Measurements from ENCODE around the gene TPBG.

The TPBG gene

DNA sequence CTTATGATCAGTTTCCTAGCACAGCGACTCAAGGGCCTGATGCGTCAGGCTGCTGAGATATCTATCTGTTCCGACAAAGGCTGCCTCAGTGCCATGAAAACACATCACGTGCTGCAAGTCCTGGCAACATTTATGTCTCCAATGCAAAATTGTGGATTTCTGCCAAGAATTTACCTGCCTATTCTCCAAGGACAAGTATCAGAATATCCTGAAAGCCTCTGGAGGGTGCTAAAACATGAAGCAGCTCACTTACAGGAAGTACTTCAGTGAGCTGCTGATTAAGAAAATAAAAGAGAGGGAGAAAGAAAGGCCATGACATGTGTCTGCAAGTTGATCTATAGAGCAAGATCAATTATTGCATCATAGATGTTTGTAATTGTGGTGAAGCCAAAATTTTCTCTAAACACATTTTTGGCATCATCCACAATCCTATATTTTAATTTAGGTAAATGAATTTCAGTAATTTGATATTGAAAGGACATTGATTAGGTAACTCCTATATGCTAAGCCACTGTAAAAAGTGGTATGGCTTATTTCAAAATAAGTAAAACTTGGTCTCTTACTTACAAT is 25.8 kb upstream of the TPBG start:
- Histone ChIP-seq H3K9me3 (ENCODE audit: insufficient read depth, low read length) (no peaks in the 10 kb centered on the region), H3K27me3 (ENCODE audit: low read length) (no peaks in the 10 kb centered on the region), H2AFZ (ENCODE audit: low read depth, low read length, severe bottlenecking) (no peak overlapping the region), H3K36me3 (ENCODE audit: low read length) (no peaks in the 10 kb centered on the region), H4K20me1 (ENCODE audit: low read depth, low read length) (no peaks in the 10 kb centered on the region), H3K4me3 (ENCODE audit: insufficient read depth, low read length, poor library complexity, severe bottlenecking) (no peak overlapping the region), H3K27ac (ENCODE audit: low read depth, low read length) (no peak overlapping the region), H3K9ac (ENCODE audit: low read length) (no peak overlapping the region), H3F3A (ENCODE audit: insufficient read depth) (no peaks in the 10 kb centered on the region), H3K79me2 (ENCODE audit: insufficient read depth, low read length) (no peaks in the 10 kb centered on the region), H3K4me2 (ENCODE audit: low read depth, low read length, poor library complexity, severe bottlenecking) (no peak overlapping the region), H3K9me2 (replicated peaks; ENCODE audit: insufficient read depth, low read length) (no peaks in the 10 kb centered on the region)
- TF ChIP-seq CTCF (IDR thresholded peaks at IDR 0.05; ENCODE audit: insufficient read depth, low read length, poor library complexity, severe bottlenecking), result no peak
- TF ChIP-seq EZH2phosphoT487 (conservative IDR thresholded peaks at IDR 0.05; ENCODE audit: low read length), result no peak

DNA sequence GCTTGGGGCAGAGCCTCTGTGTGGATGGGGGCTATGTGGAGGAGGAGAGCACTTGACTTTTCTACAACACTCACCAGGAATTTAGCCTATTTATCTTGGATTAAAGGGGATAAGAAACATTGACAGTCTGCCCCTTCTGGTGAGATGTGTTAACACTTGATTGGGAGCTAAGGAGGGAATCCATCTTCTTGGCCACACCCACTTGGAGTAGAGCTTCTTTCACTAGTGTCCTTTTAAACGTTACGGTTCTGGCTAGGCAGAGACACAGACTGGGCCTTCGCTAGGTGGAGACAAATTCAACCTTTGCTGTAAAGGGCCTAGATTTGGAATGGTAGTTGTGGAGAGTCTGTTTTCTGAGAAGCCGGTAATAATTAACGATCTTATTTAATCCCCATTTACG is 15.5 kb upstream of the TPBG start:
- no peaks in the 10 kb centered on the region for H4K20me1 ChIP-seq (ENCODE audit: low read depth, low read length)
- TF ChIP-seq CTCF (IDR thresholded peaks at IDR 0.05; ENCODE audit: insufficient read depth, low read length, poor library complexity, severe bottlenecking), result no peak

DNA sequence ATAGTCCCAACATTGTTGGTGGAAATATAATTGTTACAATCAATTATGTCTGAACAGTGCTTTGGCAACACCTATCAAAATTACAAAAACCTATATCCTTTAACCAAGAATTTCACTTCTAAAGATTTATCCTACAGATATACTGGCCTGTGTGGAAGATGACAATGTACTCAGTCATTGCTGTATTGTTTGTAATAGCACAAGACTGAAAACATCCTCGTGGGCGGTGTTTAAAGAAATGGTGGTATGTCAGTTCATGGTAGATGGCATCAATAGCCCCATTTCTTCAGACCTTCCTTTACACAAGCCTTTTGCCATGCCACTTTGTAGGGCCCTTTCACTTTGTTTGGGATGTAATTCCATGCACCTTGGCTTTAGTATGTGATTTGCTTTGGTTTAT is 9.8 kb upstream of the TPBG start:
- H2AFZ ChIP-seq (ENCODE audit: low read depth, low read length, severe bottlenecking), result no peak overlapping the region
- H3K79me2 ChIP-seq (ENCODE audit: insufficient read depth, low read length), result no peaks in the 10 kb centered on the region
- no peak overlapping the region for H3K9ac ChIP-seq (ENCODE audit: low read length)
- H3K4me3 ChIP-seq (ENCODE audit: insufficient read depth, low read length, poor library complexity, severe bottlenecking), result no peak overlapping the region
- H3K36me3 ChIP-seq (ENCODE audit: low read length), result no peaks in the 10 kb centered on the region
- H4K20me1 ChIP-seq (ENCODE audit: low read depth, low read length), result no peaks in the 10 kb centered on the region
- H3K9me2 ChIP-seq (replicated peaks; ENCODE audit: insufficient read depth, low read length), result no peaks in the 10 kb centered on the region
- no peaks in the 10 kb centered on the region for H3K27me3 ChIP-seq (ENCODE audit: low read length)
- H3K9me3 ChIP-seq (ENCODE audit: insufficient read depth, low read length), result no peaks in the 10 kb centered on the region
- H3F3A ChIP-seq (ENCODE audit: insufficient read depth), result no peaks in the 10 kb centered on the region
- no peak overlapping the region for H3K4me2 ChIP-seq (ENCODE audit: low read depth, low read length, poor library complexity, severe bottlenecking)
- no peak for TF ChIP-seq EZH2phosphoT487 (conservative IDR thresholded peaks at IDR 0.05; ENCODE audit: low read length)
- no peak for TF ChIP-seq CTCF (IDR thresholded peaks at IDR 0.05; ENCODE audit: insufficient read depth, low read length, poor library complexity, severe bottlenecking)
- no peak overlapping the region for H3K27ac ChIP-seq (ENCODE audit: low read depth, low read length)

More for the DNA sequence above, 15.5 kb upstream of the TPBG start:
- Histone ChIP-seq H3F3A (ENCODE audit: insufficient read depth) (no peaks in the 10 kb centered on the region), H3K9ac (ENCODE audit: low read length) (no peak overlapping the region), H3K27me3 (ENCODE audit: low read length) (no peaks in the 10 kb centered on the region), H3K79me2 (ENCODE audit: insufficient read depth, low read length) (no peaks in the 10 kb centered on the region), H3K9me3 (ENCODE audit: insufficient read depth, low read length) (no peaks in the 10 kb centered on the region), H3K27ac (ENCODE audit: low read depth, low read length) (no peak overlapping the region), H3K9me2 (replicated peaks; ENCODE audit: insufficient read depth, low read length) (no peaks in the 10 kb centered on the region), H2AFZ (ENCODE audit: low read depth, low read length, severe bottlenecking) (no peak overlapping the region), H3K36me3 (ENCODE audit: low read length) (no peaks in the 10 kb centered on the region), H3K4me3 (ENCODE audit: insufficient read depth, low read length, poor library complexity, severe bottlenecking) (no peak overlapping the region), H3K4me2 (ENCODE audit: low read depth, low read length, poor library complexity, severe bottlenecking) (no peak overlapping the region)
